Right atrium auricular region (tissue), 2 donors: ENCODE data around the gene SCP2. TPM values are rescaled to one million over a fixed set of nuclear protein-coding genes. Genes with fewer than 3 reads are reported as not detected.

ENCODE experiments used
- DNase-seq: peaks from one replicate; pipeline ENCODE4 v3.0.0-alpha.2; 2019; ENCODE audit warnings: low spot score
- H3K27ac ChIP-seq, 2 donors: fragments of 200-600 bp; sonication (generic); 1 replicate in 1 of 2; 2 replicates in 1 of 2; pipeline ENCODE4 v1.5.1; 2016 to 2019
- H3K27me3 ChIP-seq, 2 donors: fragments of 200-600 bp; sonication (generic); one replicate each; pipeline versions ENCODE4 v1.5.1 to v1.6.0; 2017 to 2019
- H3K36me3 ChIP-seq: fragments of 200-600 bp; sonication (generic); one replicate; pipeline ENCODE4 v1.5.1; 2016
- H3K4me1 ChIP-seq, 2 donors: fragments of 200-600 bp; sonication (generic); one replicate each; pipeline versions ENCODE4 v1.5.1 to v1.6.0; 2017 to 2019
- H3K4me3 ChIP-seq, 2 donors: fragments of 200-600 bp; sonication (generic); 1 replicate in 1 of 2; 2 replicates in 1 of 2; pipeline ENCODE4 v1.5.1; 2017 to 2019; ENCODE audit warnings: mild to moderate bottlenecking in 1 of 2, moderate library complexity in 1 of 2
- H3K9me3 ChIP-seq, 2 donors: fragments of 200-600 bp; sonication (generic); one replicate each; pipeline ENCODE4 v1.5.1; 2019
- CTCF ChIP-seq, 2 donors: fragments of 200-600 bp; sonication (generic); IDR thresholded peaks; one replicate each; pipeline ENCODE4 v1.5.1; 2019; ENCODE audit warnings: antibody characterized with exemption in 2 of 2
- total RNA-seq, 2 donors: library from RNA; depleted of rRNA; stranded (reverse); fragments of >200 nt; gene quantifications; one replicate each; pipeline ENCODE4 v1.1.0, GENCODE V29; 2016

Gene SCP2
- total RNA-seq, 2 donors from 2014 or later, result 67.1 to 163 TPM

GRCh38 chr1:53068314-53069099 is 141.4 kb downstream of the SCP2 start:
- peak; percentile 50 for DNase-seq
- no peaks in the 10 kb centered on the region for H3K9me3 ChIP-seq
- no peak overlapping the region for H3K27ac ChIP-seq
- no peaks in the 10 kb centered on the region for H3K36me3 ChIP-seq
- peaks cover 0 to 13% of the 10 kb centered on the region in 2 donors for H3K4me1 ChIP-seq
- no peaks in the 10 kb centered on the region for H3K27me3 ChIP-seq
- no peak overlapping the region for H3K4me3 ChIP-seq
- no peak for TF ChIP-seq CTCF (IDR thresholded peaks at IDR 0.05)

- no peak for DNase-seq
- TF ChIP-seq CTCF (IDR thresholded peaks at IDR 0.05), result no peak
- Histone ChIP-seq H3K9me3 (no peaks in the 10 kb centered on the region), H3K4me3 (no peak overlapping the region), H3K27ac (no peak overlapping the region), H3K36me3 (no peaks in the 10 kb centered on the region), H3K27me3 (no peaks in the 10 kb centered on the region), H3K4me1 (peaks cover 0 to 13% of the 10 kb centered on the region in 2 donors)
These were observed 142.2 kb downstream of the SCP2 start for GRCh38 chr1:53069265-53069662.

GRCh38 chr1:53069663-53070327 is 142.7 kb downstream of the SCP2 start:
- peak; percentile 52 for DNase-seq
- Histone ChIP-seq H3K9me3 (no peaks in the 10 kb centered on the region), H3K27me3 (no peaks in the 10 kb centered on the region), H3K4me3 (no peak overlapping the region), H3K27ac (no peak overlapping the region), H3K36me3 (no peaks in the 10 kb centered on the region), H3K4me1 (peaks cover 0 to 13% of the 10 kb centered on the region in 2 donors)
- TF ChIP-seq CTCF (IDR thresholded peaks at IDR 0.05), result no peak

GRCh38 chr1:53070621-53071020 is 143.5 kb downstream of the SCP2 start:
- Histone ChIP-seq H3K9me3 (no peaks in the 10 kb centered on the region), H3K27ac (no peak overlapping the region), H3K27me3 (no peaks in the 10 kb centered on the region), H3K36me3 (no peaks in the 10 kb centered on the region), H3K4me3 (no peak overlapping the region), H3K4me1 (peaks cover 0 to 13% of the 10 kb centered on the region in 2 donors)
- DNase-seq, result no peak
- TF ChIP-seq CTCF (IDR thresholded peaks at IDR 0.05), result no peak

- H3K36me3 ChIP-seq, result no peaks in the 10 kb centered on the region
- H3K27me3 ChIP-seq, result no peaks in the 10 kb centered on the region
- H3K4me1 ChIP-seq, result peaks cover 0 to 12% of the 10 kb centered on the region in 2 donors
- no peaks in the 10 kb centered on the region for H3K9me3 ChIP-seq
- no peak overlapping the region for H3K27ac ChIP-seq
- no peak for TF ChIP-seq CTCF (IDR thresholded peaks at IDR 0.05)
- no peak overlapping the region for H3K4me3 ChIP-seq
- peak; percentile 53 for DNase-seq
These were observed 144.2 kb downstream of the SCP2 start for GRCh38 chr1:53071167-53071865.
